ENCODE data around the gene FBXO17.
"Not testable (repeated sequence)": the region's sequence is repeated elsewhere in the genome, so short reads cannot be mapped to it uniquely, and the experiment has no call there.

Gene FBXO17

DNA sequence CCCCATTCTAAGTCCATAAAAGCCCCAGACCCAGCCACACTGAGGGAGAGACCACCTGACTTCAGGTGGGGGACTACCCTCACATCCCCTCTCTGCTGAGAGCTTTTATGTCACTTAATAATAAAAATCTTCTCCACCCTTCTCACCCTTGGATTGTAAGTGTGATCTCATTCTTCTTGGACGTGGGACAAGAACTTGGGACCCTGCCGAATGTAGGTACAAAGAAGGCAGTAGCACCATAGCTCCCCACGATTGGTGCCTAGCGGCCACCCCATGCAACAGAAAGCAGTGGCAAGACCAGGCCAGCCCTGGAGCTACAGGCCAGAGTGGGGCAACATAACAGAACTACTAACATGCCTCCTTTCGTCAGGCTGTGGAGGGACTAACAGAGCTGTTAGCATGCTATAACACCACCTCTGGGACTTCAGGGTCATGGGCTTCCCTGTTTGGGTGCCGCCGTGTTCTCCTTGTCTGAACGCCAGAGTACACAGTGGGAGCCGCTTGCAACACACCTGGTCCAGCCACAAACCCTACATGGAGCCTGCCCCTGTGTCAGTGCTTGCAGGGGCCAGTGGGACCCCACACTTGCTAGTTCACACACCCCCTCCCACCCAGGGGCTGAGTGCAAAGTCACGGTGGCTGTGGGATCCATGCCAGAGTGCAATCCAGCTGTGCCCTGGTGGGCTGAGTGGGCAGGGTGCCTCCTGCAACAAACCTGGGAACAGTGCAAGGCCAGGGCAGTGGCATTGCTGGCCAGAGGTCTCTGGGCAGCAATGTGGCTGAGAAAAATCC, 5.2 kb upstream of the FBXO17 start:
- DNase-seq (ENCODE audit: low spot score) = no peak

DNA sequence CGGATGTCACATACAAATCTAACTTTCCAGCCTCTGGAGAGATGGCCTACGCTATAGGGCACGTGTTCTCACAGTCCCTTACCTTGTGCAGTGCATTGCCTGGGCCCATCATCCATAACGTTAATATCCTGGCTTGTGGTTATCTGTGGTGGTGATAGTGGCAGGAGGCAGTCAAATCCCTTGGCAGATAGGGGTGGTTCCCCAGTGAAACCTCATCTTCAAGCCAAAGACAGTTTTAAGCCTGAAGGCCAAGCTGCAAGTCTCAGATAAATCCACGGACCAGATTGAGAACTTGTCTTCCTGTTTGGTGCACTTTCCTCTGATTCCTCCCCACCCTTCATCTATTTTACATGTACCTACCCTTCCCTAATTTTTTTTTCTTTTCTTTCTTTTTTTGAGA, 4.3 kb upstream of the FBXO17 start:
- no peak for DNase-seq (ENCODE audit: low spot score)

DNA sequence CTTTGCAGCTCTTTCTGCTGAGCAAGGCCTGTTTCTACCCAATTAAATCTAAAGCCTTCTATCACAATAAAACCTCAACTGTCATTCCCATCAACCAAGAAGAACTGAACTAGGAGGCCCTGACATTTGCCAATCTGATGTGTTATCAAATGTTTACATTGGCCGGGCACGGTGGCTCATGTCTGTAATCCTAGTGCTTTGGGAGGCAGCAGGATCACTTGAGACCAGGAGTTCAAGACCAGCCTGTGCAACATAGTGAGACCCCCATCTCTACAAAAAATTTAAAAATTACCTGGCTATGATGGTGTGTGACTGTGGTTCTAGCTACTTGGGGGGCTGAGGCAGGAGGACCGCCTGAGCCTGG, 2.8 kb upstream of the FBXO17 start:
- no peak for DNase-seq (ENCODE audit: low spot score)

DNA sequence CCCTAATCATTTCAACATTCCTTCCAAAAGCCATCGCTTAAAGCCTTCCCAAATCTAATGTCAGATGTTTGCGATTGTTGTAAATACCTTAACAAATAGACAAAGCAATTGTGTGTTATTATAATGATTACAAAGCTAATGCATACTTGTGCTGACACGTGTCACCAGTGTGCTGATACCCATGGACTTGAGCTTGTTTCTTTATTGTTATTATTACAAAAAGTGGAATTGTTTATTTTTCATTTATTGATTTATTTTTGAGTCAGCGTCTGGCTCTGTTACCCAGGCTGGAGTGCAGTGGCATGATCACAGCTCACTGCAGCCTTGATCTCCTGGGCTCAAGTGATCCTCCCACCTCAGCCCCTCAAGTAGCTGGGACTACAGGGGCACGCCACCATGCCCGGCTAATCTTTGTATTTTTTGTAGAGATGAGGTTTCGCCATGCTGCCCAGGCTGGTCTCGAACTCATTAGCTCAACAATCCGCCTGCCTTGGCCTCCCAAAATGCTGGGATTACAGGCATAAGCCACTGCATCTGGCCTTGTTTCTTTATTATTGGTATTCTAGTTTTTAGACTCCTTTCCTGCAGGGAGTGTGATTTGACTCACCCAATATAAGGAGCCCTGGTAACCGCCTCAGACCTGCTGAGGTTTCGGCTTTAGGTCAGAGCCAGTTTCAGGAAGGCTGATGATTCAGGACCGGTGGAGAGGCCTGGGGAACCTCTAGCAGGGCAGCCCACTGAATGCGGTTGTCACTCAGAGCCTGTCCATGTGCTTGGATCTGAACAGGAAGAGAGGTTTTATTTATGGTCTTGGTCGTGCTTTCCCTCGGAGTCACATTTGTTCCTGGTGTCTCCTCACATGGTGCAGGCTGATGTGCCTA, 2.1 kb upstream of the FBXO17 start:
- DNase-seq (ENCODE audit: low spot score) = no peak

DNA sequence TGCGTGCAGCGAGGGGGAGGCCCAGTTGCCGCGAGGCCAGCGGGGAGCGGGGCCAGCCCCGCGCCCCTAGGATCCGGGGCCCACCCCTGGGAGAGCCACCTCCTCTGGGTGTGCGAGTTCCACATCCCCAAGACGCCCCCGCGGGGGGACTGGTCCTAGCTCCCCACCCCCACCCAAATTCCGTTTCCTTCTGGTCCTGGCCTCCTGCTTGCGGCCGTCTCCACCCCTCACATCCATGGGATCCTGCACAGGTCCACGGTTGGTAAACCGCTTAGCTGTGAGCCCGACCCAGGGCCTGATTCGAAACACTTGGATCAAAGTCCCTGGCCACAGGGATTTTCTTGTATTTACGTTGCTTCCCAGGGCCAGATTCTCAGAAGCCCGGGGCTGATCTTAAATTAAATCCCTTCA, 324 bp upstream of the FBXO17 start:
- DNase-seq (ENCODE audit: low spot score) = no peak

DNA sequence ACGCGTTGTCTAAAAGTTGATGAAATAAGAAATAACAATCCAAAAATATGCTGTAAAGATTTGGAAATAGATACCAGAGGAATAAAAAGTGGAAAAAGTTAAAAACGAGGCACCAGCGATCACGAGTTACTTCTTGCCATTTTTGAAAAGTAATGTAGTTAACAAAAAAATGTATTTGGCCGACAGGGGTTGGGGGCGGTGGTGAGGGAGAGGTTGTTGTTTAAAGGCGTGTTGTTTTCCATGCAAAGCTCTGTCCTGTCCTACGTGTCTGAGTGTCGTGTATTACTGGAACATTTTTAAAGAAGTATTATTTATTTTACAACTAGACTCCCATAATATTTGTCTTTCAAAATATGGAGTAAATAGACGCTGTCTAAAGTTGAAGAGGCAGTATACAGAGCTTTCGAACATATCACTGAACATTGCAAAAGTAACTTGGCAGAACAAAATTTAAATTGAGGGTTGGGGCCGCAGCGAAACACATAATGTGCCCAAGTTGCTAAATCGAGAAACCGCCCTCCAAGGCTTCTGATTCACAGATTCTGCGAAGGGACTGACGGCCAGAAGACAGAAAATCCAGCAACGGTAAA, 823 bp downstream of the FBXO17 start:
- no peak for DNase-seq (ENCODE audit: low spot score)

DNA sequence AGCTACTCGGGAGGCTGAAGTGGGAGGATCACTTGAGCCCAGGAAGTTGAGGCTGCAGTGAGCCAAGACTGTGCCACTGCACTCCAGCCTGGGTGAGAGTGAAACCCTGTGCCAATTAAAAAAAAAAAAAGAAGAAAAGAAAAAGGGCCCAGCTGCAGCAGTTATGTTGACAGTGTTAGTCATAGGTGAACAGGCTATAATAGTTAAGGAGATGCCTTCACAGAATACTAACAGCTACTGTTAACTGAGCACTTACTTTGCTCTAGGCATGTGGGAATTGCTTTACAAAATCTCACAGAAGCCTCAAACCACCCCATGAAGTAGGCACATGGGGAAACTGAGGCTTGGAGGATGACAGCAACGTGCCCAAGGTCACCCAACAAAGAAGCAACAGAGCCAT, 3.9 kb downstream of the FBXO17 start:
- no peak for DNase-seq (ENCODE audit: low spot score)

DNA sequence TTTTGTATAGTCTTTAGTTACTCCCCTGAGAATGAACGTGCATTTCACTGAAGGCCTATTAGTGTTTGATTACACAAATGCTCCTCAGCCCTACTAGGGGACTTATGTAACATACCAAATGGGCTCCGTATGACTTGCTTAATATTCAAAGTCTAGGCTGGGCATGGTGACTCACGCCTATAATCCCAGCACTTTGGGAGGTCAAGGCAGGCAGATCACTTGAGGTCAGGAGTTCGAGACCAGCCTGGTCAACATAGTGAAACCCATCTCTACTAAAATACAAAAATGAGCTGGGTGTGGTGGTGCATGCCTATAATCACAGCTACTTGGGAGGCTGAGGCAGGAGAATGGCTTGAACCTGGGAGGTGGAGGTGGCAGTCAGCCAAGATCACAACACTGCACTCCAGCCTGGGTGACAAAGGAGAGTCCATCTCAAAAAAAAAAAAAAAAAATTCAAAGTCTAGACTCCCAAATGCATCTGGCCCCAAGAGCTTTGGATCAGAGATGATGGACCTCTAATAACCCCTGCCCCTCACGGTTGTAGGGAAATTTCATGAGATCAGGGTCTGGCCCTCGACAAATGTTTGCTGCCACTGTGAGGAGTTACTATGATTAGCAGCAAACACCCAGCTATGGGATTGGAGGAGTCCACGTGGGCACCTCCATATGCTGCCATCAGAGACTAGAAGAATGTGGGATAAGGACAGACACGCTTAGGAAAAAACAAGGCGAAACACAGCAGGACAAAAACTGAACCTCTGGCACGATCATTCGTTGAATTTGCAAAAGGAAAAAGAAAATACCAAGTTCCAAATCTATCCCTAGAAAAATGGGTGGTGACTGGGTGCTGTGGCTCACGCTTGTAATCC, 4.6 kb downstream of the FBXO17 start:
- no peak for DNase-seq (ENCODE audit: low spot score)

DNA sequence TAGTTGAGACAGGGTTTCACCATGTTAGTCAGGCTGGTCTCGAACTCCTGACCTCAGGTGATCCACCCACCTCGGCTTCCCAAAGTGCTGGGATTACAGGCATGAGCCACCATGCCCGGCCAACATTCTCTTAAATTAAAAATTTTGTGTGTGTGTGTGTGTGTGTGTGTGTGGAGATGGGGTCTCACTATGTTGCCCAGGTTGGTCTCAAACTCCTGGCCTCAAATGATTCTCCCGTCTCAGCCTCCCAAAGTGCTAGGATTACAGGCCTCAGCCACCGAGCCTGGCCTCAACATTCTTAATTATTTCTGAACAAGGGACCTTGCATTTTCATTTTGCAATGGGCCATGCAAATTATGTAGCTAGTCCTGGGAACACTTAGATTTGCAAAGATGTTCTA, 9.4 kb downstream of the FBXO17 start:
- DNase-seq (ENCODE audit: low spot score) = not testable (repeated sequence)

DNA sequence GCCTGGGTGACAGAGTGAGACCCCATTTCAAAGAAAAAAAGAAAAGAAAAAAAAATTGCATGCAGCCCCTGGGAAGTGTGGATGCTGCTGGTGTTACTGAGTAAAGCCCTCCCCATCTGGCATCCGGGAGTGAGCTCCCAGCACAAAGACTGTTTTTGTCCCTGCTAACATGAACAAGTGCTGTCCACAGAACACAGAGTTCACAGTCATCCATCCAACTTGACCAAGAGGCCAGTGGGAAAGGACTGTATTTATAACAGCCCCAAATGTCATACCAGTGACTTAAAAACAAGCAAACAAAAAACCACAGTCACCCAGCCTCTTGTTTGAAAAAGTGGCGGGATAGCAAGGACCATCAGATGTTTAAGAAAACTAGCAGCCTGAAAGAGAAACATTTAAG, 10.8 kb downstream of the FBXO17 start:
- DNase-seq (ENCODE audit: low spot score) = peak; percentile 69

DNA sequence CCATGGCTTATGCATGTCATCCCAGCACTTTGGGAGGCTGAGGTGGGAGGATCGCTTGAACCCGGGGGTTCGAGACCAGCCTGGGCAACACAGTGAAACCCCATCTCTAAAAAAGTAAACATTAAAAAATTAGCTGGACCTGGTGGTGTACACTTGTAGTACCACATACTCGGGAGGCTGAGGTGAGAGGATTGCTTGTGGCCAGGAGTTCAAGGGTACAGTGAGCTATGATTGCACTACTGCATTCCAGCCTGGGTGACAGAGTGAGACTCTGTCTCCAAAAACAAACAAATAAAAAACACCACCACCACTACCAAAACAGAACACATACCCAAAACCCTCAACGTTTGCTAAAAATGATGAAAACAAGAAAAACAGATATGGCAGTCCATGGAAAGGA, 15.9 kb downstream of the FBXO17 start:
- DNase-seq (ENCODE audit: low spot score) = no peak

DNA sequence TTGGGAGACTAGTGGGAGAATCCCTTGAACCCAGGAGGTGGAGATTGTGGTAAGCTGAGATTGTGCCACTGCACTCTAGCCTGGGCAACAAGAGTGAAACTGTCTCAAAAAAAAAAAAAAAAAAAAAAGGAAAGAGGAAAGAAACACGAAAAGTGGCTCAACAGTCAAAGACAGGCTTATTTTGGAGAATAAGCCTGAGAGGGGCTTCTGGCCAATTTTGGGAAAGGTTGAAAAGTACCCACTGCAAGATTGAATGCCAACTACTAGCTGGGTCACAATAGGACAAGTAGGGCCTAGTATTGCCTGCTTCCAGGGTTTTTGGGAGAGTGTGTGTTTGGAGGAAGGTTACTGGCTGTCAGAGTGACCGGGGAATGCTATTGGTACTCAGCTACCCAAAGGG, 17.2 kb downstream of the FBXO17 start:
- DNase-seq (ENCODE audit: low spot score) = no peak

DNA sequence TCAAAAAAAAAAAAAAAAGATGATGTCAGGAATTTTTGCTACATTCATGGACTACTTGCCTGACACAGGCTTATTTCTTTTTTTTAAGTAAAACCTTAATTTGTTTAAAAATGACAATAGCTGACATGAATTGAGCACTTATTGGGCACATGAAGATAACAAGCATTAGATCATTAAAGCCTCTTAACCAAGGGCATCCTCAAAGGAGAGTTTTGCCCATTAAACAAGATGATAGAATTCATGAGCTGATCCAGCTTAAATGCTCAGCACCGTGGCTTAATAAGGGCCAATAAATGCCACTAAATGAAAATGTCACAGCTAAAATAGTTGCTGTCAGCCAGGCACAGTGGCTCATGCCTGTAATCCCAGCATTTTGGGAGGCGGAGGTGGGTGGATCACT, 19.3 kb downstream of the FBXO17 start:
- DNase-seq (ENCODE audit: low spot score) = no peak

DNA sequence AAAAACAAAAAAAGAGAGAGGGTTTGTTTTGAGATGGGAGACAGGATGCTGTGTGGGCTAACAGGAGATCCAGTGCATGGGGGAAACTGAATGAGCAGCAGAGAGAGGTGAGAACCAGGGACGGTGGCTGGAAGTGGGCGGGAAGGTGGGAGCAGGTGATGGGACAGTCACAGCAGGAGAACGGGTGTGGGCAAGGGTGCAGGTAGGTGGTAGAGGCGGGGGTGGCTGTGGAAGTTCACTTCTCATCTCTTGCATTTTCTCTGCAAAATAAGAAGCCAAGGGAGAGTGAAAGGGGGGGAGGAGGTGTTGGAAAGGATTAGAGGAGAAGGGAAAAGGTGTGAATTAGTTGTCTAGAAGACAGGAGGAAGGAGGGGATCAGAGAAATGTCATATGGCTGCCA, 21.9 kb downstream of the FBXO17 start:
- DNase-seq (ENCODE audit: low spot score) = no peak

DNA sequence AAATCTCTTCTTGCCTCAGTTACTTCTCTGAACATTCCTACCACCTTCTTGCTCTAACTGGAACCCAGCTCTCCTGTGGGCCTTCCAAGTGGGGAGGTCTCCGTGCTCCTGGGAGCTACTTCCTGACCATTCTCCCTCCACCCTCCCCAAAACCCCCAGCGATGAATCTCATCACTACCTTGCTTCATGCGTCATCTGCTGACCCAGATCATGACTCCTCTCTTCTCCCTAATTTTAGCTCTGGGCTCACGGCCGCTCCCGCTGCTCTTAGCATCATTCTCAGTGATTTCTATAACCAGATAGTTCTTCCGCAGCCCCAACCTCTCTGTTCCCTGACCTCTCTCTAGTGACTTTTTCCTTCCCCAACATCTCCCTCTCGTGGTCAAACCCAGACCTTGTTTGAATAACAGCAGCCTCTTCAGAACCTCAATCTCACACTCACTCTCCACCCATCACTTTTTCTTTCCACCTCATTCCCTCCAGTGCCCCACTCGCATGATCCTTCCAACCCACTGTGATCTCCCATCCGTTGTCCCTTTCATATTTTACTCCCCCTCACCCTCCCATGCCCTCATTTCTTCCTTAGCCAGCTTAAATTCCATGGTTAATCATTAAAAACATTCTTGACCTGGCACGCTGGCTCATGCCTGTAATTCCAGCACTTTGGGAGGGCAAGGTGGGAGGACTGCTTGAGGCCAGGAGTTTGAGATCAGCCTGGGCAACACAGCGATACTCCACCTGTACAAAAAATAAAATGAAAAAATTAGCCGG, 23.0 kb downstream of the FBXO17 start:
- DNase-seq (ENCODE audit: low spot score) = no peak

DNA sequence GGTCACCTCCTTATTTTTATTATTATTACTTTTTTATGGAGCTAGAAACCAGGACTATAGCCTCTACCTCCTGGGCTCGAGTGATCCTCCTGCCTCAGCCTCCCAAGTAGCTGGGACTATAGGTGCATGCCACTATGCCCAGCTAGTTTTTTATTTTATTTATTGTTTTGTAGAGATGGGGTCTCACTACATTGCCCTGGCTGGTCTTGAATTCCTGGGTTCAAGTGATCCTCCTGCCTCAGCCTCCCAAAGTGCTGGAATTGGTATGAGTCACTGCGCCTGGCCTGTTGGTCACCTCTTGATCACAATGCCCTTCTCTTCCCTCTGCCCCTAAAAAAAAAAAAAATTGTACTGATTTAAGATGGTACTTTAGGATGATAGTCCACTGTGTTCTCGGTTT, 24.4 kb downstream of the FBXO17 start:
- DNase-seq (ENCODE audit: low spot score) = no peak

DNA sequence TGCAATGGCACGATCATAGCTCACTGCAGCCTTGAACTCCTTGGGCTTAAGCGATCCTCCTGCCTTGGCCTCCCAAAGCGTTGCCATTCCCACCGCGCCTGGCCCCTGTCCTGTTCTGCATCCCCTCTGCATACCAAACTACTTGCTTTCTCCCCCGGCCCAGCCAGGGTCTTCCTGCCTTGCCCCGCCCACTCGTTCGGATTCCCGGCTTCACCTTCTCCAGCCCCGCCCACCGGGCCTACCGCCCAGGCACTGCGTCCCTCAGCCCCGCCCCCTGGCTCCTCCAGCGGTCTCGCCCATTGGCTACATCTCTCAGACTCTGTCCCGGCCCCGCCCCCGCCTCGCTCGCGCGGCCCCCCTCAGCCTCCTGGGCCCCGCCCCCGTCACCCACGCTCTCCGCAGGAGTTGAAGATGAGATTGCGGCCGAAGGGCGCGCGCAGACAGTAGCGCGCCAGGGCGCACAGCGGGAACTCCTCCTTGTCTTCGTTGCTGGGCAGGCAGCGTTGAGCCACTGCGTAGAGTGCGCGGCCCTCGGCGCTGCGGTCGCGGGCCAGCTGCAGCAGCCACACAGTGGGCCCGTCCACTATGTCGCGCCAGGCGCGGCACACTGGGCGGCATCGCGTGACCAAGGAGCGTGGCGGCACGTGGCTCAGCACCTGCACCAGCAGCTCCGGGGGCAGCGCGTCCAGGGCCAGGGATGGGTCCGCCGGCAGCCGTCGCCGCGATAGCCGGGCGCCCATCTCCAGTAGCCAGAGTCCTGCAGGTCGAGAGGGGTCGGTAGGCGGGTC, 25.8 kb downstream of the FBXO17 start:
- DNase-seq (ENCODE audit: low spot score) = peak; percentile 88

DNA sequence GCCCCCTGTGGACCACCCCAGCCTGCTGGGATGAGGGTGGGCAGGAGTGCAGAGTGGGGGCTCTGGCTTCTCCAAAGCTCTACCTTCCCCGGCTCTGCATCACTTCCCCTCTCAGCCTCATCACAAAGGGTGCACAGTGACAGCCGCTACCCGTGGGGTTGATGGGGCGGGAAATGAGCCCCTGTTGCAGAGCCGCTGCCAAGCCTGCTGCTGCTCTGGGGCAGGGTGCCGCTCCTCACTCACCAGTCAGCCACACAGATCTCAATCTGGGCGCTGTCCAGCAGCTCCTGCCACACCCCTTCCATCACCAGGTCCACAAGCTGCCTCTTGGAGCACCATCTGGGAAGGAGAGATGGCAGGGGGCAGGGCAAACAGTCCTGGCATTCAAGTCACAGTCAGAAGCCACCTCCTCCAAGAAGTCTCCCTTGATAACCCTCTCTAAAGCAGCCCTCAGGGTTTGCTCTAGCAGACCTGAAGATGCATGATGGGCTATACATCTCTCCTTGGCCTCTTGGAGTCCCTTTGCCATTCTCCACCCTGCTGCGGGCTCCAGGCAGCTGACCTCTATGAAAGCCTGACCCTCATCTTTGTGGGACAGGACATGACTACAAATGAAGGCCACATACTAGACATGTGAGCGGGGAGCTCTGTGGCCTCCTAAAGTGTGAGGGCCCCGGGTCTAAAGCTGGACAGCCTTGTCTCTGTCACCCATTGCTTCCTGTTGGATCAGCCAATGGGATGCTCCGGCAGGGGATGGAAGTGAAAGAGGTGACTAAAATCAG, 29.1 kb downstream of the FBXO17 start:
- no peak for DNase-seq (ENCODE audit: low spot score)

DNA sequence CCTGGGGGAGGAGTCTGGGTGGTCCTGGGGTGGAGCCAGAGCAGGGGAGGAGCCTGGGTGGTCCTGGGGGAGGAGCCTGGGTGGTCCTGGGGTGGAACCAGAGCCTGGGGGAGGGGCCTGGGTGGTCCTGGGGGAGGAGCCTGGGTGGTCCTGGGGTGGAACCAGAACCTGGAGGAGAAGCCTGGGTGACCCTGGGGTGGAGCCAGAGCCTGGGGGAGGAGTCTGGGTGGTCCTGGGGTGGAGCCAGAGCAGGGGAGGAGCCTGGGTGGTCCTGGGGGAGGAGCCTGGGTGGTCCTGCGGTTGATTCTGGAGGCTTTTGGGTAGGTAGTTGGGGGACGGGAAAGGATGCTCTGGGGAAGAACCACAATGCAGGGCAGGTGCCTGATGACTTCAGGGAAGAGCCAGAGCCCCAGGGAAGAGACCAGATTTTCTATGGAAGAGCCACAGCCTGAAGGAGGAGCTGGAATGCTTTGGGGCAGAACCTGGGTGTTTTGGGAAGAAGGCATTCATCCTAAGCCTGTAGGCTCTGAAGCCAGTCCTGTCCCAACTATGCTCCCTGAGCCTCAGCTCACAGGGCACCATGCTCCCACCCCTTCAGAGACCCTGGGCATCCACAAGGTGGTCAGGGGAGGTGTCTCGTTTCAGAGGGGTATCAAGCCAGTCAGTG, 29.8 kb downstream of the FBXO17 start:
- DNase-seq (ENCODE audit: low spot score) = no peak

Data from COLO829 (cell line).